Urothelium cell line (cell line): ENCODE measurements around the gene UBA1.

ENCODE experiments used
- DNase-seq: peaks from one replicate; pipeline ENCODE4 v3.0.0; 2011; ENCODE audit warnings: low spot score, mixed read lengths
- FAIRE-seq: peaks from 2 replicates; lab custom pipeline; 2011; peaks lifted over from hg19 to GRCh38; lab: Jason Lieb, UNC

UBA1 gene

DNA sequence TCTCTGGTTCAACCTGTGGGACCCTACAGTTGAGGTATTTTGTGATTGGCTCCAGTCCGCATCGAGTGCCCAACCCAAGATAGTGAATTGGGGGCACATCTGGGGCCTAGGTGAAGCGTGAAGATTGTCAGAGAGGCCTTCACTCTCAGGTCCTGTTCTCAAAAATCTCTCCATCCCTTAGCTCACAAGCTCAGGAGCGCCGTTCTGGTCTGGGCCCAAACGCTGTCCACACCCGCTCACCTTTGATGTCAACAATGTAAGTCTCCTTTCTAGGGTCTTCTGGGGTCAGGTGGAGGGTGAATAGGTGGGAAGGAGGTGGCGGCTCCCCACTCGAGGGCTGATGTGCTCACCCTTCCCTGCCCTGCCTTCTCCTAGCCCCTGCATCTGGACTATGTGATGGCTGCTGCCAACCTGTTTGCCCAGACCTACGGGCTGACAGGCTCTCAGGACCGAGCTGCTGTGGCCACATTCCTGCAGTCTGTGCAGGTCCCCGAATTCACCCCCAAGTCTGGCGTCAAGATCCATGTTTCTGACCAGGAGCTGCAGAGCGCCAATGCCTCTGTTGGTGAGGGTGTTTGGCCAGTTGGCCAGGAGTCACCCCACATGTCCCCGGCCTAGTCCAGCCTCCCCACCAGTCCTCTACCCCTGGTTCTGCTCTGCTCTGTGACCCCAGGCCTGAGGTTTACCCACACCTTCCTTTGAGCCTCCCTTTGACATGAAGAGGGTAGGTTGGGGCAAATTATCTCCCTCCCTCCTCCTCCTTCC, 17.2 kb downstream of the UBA1 start:
- FAIRE-seq: no peak
- DNase-seq: no peak

DNA sequence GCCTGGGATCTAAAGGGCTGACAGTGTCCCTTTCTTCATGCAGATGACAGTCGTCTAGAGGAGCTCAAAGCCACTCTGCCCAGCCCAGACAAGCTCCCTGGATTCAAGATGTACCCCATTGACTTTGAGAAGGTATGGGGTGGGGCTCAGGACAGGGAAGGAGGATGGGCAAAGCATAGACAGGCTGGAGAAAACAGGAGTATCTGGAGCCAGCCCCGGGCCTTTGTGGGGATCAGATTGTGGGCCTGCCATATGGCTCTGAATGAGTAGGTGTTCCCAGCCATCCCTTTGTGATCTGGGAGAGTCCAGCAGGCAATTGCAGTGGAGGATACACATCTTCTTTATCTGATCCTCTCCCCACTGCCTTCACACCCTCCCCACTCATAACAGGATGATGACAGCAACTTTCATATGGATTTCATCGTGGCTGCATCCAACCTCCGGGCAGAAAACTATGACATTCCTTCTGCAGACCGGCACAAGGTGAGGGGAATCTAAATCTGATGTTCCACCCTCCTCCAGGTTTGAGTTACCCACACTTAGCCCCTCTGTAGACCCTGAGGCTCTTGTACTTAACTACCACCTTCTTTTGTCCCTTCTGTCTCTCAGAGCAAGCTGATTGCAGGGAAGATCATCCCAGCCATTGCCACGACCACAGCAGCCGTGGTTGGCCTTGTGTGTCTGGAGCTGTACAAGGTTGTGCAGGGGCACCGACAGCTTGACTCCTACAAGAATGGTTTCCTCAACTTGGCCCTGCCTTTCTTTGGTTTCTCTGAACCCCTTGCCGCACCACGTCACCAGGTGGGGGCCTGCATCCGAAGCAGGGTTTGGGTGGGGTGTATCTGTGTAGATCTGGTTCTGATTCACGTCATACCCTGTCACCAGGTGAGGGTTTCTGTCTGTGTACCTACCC, 19.0 kb downstream of the UBA1 start:
- DNase-seq (no peak), FAIRE-seq (no peak)

DNA sequence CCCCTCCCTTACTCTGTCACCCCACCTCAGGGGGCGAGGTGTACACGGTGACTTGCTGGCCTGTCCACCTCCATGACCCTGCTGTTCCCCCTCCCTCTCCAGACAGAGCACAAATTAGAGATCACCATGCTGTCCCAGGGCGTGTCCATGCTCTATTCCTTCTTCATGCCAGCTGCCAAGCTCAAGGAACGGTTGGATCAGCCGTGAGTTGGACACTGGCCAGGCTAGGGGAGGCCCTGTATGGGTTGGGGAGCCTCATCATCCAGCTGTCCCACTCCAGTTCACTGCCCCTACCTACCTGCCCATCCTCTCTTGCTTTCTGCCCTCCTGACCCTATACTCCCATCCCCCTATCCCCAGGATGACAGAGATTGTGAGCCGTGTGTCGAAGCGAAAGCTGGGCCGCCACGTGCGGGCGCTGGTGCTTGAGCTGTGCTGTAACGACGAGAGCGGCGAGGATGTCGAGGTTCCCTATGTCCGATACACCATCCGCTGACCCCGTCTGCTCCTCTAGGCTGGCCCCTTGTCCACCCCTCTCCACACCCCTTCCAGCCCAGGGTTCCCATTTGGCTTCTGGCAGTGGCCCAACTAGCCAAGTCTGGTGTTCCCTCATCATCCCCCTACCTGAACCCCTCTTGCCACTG, 20.9 kb downstream of the UBA1 start:
- DNase-seq (no peak), FAIRE-seq (no peak)

DNA sequence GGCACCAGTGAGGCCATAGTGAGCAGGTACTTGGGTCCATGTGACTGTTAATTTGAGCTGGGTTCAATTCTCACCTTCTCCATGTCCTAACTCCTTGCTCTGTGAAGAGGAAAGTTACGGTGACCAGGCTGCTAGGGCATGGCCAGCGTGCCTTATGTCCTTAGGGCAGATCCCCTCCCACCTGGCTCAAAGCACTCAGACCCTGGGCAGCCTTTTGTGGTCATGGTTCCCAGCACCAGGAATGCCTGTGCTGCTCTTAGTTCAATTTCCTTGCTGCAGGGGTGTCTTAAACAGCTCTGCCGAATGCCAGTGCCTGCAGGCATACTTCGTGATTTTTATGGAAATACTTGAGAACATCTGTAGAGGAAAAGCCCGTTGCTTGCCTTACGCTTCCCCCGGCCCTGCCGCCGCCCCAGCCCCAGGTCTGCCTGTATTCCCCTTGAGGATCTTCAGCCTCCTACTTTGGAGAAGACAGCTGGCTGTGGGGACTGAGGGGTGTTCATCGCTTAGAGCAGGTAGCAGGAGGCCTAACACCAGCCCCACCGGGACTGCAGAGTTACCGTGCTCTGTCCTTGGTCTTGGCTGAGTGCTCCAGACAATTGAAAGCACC, 21.8 kb downstream of the UBA1 start:
- FAIRE-seq (no peak), DNase-seq (no peak)

DNA sequence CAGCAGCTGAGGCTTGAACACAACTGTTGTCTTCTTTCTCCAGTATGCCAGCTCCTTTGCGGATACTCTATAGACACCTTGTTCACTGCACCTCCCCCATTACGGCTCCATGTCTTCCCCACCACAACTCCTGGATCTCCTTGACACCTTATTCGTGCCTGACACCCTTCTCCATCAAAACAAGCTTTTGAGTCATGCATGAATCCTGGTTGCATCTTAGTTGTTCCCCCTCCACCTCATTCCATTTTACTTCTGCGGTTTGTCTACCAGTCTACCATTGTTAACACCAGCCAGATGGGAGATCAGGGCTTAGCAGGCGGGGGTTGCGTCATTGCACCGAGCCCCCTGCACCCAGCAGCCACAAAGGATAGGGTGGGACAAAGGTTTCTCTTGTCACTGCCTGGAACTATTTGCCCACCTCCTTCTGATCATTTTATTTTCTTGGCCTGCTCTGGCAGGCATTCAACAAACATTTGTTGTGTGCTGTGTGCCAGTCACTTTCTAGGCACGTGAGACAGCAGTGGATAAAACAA, 22.8 kb downstream of the UBA1 start:
- no peak for FAIRE-seq

DNA sequence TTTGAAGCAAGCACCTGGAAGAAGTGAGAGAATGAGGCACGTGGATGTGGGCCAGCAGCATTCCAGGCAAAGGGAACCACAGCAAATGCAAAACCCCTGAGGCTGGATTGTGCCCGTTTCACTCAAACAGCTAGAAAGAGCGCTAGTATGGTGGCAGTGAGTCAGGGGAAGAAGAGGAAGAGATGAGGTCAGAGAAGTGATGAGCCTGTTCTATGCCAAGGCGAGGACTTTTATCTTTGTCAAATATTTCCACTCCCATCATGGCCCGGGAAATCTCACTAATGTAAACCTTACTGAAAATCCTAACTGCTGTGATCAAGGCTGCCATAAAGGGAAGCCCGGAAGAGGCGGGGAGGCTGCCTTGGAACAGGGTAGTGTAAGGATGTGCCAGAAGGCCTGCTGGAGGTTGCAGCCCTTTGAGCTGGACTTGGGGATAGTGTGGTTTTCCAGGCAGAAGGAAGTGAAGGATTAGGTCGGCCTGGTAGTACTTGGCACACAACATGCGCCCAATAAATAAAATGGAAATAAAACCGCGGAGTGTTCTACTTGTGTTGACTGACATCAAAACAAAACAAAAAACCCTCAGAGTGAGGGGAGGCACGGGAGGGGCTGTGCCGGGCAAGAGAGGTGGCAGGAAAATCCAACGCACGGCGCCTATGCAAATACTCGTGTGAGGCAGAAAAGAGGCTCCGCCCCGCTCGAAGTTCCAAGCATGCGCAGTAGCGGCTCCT, 23.7 kb downstream of the UBA1 start:
- DNase-seq (no peak), FAIRE-seq (no peak)

More for the DNA sequence above, 22.8 kb downstream of the UBA1 start:
- no peak for DNase-seq

DNA sequence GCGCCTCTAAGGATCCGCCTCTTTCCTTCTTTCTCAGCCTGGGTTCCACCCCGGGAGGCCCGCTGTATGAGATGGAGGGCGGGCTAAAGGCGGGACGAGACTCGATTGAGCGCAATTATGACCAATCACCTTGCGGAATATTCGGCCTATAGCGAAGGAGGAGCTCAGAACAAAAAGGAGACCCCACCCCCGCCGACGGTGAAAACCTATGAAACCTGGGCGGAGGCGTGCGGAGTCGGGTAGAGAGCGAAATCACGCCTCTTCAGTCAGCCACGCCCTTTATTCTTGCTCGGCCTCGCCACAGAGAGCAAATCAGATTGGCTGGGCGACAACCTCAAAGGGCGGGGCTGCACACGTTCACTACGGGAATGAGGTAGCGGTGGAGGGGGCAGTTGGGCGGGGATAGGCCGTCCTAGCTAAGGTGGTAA, 24.2 kb downstream of the UBA1 start:
- FAIRE-seq: peak; percentile 55
- DNase-seq: peak; percentile 91

DNA sequence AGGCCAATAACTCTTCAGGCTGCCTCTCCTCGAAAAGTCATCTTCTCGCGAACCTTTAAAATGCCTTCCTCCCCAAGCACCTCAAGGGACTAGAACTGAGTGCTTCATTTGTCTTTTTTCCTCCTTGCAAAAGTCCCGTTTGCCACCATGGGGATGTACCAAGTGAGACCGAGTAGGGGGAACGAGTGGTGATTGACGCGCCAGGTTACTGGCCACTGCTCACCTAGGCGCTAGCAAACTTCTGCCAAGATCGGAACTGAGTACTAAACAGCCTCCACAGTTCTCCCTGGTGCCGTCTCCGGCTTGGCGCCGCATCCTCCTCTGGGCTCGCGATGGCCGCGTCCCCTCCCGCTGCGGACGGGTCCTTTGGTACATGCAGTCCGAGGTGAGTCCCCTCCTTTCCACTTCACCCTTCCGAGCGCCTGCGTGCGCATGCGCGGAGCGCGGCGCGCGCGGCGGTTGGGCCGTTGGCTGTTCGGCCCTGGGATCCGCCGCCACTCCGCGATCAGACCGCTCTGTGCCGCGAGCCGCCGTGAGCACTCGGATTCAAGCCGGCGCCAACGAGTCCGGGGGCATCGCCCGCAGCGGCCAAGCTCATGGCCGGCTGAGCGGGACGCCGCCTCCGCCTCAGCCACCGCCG, 24.8 kb downstream of the UBA1 start, which contains the start of gene CDK16:
TSS of gene CDK16 (plus strand) at position 402 of the 640 bp plus-strand sequence. CDS start 4,877 bp downstream, outside the sequence.
- peak; percentile 86 for DNase-seq
- FAIRE-seq: no peak

DNA sequence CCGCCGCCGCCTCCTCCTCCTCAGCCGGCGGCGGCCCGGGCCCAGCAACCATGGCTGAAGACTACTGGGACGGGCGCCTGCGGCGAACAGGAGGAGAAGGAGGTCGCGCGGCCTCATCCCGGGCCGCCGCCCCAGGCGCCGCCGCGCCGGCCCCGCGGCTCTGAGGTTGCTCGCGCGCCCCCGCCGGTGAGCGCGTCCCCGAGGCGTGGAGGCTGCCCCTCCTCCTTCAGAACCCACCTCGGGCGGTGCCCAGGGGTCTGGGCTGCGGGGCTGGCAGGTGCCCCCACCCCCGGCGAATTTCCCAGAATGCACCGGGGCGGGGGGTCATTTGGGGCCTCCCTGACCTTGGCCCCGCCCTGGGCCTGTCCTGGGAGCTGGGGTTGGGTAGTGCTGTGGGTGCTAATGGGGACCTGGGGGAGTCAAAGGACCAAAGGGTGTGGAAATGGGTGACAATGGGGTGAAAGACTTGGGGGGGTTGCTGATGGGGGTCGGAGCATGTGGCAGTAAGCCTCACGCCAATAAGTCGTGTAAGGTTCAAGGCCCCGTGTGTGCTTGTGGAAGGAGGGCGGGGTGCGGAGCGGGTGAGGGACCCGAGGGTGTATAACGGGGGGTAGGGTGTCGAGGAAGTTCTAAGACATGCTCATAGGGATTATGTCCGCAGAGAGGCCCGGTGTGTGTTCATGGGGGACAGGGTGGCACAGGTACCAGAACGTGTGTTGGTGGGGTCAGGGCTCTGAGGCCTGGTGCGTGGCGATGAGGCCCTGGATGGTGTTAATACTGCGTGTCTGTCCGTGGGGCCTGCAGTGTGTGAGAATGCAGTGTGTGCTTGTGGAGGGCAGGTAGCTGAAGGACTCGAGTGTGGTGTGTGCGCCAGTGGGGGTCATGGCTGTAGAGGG, 25.5 kb downstream of the UBA1 start:
- FAIRE-seq (no peak), DNase-seq (peak; percentile 54)

DNA sequence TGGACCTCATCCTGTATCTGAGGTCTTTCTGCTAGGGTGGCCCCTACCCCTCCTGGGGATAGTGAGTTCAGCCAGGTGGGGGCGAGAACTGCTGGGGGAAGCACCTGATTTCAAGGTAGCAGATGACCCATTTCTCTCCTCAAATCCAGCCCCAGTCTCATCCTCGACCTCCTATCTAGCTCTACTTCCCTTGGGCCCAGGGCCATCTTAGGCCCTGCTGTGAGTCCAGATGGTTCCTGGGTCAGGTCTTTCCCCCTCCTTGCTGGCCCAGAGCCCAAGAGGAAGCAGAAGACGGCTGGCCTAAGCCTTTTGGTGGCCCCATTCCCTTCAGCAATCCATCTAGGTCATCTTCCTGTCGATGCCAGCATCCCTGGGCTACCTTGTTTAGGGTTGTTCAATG, 28.1 kb downstream of the UBA1 start:
- DNase-seq: no peak
- no peak for FAIRE-seq

DNA sequence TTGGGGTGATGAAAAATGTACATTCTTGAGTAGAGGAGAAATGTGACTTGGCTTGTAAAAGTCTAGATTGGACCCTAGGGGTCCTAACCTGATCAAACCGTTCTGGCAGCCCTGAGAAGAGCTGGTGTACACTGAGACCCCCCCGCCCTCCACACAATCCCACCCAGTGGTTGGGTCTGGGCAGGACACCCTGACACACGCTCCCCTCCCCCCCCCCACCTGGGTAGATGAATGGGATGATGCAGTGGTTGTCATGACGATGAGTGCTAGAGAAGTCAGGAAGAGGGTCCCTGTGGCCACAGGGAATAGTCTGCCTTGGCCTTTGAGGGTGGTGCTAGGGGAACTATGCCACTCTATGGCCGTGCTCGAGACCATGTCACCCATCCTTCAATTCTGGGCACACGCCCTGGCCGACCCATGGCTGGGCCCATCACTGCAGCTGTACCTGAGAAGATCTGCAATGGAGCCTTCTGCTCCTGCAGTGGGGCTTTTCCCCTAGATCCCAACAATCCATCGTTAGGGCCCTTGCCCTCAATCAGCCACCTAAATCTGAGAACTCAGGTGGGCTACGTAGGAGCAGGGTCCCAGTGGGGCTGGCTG, 29.2 kb downstream of the UBA1 start:
- DNase-seq: no peak
- no peak for FAIRE-seq

DNA sequence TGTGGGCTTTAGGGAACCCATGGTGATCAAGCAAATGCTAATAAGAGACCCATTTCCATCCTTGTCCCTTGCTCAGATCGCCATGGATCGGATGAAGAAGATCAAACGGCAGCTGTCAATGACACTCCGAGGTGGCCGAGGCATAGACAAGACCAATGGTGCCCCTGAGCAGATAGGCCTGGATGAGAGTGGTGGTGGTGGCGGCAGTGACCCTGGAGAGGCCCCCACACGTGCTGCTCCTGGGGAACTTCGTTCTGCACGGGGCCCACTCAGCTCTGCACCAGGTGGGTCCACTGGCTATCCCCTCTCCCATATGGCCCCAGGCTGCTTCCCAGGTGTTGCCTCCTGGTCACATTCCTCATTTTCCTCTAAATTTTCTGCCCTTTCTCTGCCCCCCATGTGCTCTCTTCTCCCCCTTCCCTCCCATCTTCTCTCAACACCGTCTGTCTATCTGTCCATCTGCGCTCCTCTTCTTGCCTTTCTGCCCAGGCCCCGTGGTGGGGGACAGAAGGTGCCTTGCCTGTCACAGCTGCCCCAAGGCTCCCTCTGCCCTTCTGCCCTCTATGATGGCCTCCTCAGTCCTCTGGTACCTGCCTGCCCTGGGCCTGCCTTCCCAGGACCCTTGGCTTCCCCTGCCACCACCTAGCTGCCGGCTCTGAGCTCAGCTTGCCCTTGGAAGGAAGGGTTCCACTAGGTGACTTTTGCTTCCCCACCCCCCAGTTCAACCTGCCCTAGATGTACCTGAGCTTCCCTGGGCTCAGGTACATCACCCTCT, 30.0 kb downstream of the UBA1 start:
- FAIRE-seq (no peak), DNase-seq (no peak)

DNA sequence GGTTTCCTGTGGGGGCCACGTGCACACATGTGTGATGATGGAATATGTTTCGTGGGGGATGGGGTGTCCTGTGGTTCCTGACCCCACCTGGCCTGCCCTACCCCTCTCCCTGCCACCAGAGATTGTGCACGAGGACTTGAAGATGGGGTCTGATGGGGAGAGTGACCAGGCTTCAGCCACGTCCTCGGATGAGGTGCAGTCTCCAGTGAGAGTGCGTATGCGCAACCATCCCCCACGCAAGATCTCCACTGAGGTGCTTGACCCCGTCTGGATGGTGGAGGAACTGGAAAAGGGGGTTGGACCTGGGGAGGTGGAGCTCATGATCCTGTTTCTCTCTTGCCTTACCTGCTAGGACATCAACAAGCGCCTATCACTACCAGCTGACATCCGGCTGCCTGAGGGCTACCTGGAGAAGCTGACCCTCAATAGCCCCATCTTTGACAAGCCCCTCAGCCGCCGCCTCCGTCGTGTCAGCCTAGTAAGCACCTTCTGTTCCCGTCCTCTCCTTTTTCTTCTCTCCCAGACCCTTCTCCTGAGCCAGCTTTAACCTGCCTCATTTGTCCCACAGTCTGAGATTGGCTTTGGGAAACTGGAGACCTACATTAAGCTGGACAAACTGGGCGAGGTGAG, 30.8 kb downstream of the UBA1 start:
- FAIRE-seq (no peak), DNase-seq (no peak)

DNA sequence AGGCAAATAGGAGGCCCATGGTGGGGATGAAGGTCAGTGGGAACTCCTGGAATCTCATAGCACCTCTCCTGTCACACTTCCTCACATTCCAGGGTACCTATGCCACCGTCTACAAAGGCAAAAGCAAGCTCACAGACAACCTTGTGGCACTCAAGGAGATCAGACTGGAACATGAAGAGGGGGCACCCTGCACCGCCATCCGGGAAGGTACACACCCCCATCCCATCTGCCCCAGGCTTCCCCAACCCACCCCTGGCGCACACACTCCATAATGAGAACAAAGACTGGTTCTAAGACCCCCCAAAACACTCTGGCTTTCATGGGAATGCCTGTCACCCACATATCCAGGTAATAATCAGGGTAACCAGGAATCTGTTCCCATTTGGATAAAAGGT, 31.3 kb downstream of the UBA1 start:
- no peak for DNase-seq

DNA sequence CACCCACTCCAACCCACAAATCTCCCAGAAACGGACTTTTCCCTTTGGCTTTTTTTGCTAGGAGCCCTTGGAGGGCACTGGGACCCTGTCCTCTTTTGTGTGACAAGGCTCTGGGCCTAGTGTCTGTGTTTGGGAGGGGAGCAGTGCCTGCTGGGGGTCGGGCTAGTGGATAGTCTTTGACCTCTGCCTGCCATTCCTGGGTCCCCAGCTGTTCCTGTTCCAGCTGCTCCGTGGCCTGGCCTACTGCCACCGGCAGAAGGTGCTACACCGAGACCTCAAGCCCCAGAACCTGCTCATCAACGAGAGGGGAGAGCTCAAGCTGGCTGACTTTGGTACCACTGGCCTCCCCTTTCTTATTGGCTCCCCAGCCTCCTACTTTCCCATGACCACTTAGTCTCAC, 32.4 kb downstream of the UBA1 start:
- no peak for FAIRE-seq

More for the DNA sequence above, 31.3 kb downstream of the UBA1 start:
- no peak for FAIRE-seq

DNA sequence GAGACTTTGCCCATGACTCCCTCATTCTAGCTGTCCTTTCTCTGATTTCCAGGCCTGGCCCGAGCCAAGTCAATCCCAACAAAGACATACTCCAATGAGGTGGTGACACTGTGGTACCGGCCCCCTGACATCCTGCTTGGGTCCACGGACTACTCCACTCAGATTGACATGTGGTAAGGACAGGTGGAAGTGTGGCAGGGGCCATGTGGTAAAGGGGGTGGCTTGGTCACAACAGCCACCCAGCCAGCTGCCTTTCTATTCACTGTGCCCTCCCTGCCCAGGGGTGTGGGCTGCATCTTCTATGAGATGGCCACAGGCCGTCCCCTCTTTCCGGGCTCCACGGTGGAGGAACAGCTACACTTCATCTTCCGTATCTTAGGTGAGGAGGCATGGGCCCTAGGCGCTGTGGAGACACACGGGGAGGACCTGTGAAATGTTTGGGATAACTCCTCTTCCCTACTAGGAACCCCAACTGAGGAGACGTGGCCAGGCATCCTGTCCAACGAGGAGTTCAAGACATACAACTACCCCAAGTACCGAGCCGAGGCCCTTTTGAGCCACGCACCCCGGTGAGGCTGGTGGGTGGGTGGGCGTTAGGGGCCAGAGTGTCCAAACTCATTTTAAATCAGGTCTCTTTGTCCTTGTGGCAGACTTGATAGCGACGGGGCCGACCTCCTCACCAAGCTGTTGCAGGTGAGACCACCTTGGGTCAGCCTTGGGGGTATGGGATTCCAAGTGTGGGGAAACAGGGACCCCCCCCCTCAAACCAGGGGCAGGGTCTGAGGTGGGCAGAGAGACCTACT, 33.1 kb downstream of the UBA1 start:
- DNase-seq (no peak), FAIRE-seq (no peak)

More for the DNA sequence above, 32.4 kb downstream of the UBA1 start:
- no peak for DNase-seq
